ENCODE results near the gene CHST5. TPM values are rescaled to one million over a fixed set of nuclear protein-coding genes. Genes with fewer than 3 reads are reported as not detected.

Gene CHST5
- total and polyA plus RNA-seq, 4 donors = 0.09 to 1.3 (median 0.24) TPM; not detected in 1

DNA sequence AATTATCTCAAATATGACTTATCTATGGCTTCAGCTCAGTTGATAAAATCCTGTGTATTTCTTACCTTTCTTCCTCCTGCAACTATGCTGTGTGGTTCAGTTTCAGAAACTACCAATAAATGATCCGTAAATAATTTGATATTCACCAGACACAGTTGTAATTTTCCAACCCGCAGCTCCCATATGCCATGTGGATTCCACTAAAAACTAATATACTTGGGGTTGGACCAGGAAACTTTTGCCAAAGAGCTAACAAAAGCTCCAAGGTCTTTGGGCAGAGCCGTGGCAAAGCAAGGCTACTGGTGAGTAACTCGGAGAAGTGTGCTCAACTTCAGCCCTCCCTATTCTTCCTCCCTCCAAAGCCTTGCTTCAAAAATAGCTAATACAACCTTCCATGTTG is 38.4 kb downstream of the CHST5 start:
- H3K36me3 ChIP-seq (ENCODE audit: control insufficient read depth in 4 of 4, insufficient read depth in 4 of 4, low read length in 4 of 4) = no peaks in the 10 kb centered on the region
- DNase-seq (no peak), ATAC-seq (ENCODE audit: insufficient read depth, low FRiP score) (no peak)
- H3K27me3 ChIP-seq (ENCODE audit: control insufficient read depth in 3 of 3, insufficient read depth in 3 of 3, low read length in 2 of 3) = peaks cover 0 to 6% (median 4%) of the 10 kb centered on the region in 3 donors
- H3K4me3 ChIP-seq = no peak overlapping the region
- TF ChIP-seq, protein P1, sequence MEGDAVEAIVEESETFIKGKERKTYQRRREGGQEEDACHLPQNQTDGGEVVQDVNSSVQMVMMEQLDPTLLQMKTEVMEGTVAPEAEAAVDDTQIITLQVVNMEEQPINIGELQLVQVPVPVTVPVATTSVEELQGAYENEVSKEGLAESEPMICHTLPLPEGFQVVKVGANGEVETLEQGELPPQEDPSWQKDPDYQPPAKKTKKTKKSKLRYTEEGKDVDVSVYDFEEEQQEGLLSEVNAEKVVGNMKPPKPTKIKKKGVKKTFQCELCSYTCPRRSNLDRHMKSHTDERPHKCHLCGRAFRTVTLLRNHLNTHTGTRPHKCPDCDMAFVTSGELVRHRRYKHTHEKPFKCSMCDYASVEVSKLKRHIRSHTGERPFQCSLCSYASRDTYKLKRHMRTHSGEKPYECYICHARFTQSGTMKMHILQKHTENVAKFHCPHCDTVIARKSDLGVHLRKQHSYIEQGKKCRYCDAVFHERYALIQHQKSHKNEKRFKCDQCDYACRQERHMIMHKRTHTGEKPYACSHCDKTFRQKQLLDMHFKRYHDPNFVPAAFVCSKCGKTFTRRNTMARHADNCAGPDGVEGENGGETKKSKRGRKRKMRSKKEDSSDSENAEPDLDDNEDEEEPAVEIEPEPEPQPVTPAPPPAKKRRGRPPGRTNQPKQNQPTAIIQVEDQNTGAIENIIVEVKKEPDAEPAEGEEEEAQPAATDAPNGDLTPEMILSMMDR (IDR thresholded peaks at IDR 0.05; ENCODE audit: control extremely low read depth, extremely low read depth) = no peak
- H3K27ac ChIP-seq (ENCODE audit: low read depth in 1 of 2, low read length in 1 of 2) = no peak overlapping the region
- WGBS, 2 donors = 75 to 88% methylated on average over 4 of the region's 4 CpGs
- H3K9me3 ChIP-seq (ENCODE audit: control insufficient read depth in 4 of 4, insufficient read depth in 3 of 4, low read length in 3 of 4) = peaks cover 0 to 2% (median 0%) of the 10 kb centered on the region in 4 donors
- H3K4me1 ChIP-seq (ENCODE audit: control insufficient read depth in 5 of 5, insufficient read depth in 5 of 5, low read length in 5 of 5) = peaks cover 4 to 17% (median 7%) of the 10 kb centered on the region in 5 donors
- no peak overlapping the region for H3K9ac ChIP-seq (ENCODE audit: insufficient read depth in 1 of 2, low read length in 2 of 2)

DNA sequence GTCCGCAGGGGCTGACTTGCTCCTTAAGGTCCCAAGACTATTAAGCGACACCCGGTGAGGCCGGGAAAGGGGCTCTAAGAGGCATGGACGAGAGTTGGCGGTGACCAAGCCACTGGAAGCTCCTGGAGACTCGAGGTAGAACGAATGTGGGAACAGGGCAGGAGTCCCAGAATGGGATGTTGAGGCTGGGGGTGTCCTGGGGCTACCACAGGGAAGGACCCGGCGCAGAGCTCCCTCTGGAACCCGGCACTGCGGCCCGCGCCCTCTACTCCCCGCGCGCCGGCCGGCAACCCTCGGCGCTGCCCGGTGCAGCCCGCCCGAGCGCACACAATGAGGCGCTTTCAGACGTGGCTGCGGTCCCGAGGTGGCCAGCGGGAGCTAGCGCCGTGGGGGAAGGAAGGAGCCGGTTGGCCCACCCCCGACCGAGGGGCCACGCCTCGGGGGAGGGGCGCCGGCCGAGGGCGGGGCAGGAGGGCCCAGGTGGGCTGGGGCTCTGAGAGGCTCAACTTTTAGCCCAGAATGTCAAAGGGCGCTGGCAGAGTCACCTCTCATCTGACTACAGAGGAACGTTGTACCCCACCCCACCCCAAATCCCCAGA is 40.7 kb downstream of the CHST5 start, which contains the start of gene CHST6:
TSS of gene CHST6 (minus strand) at position 366 of the 599 bp plus-strand sequence. CDS start 15,613 bp downstream, outside the sequence.
- peak within 1 kb of the TSS in 1 of 2 donors; percentile 12 for H3K9ac ChIP-seq (ENCODE audit: insufficient read depth in 1 of 2, low read length in 2 of 2)
- peak; percentile 34 to 56 (median 54) for DNase-seq
- ATAC-seq (ENCODE audit: insufficient read depth, low FRiP score) = no peak

DNA sequence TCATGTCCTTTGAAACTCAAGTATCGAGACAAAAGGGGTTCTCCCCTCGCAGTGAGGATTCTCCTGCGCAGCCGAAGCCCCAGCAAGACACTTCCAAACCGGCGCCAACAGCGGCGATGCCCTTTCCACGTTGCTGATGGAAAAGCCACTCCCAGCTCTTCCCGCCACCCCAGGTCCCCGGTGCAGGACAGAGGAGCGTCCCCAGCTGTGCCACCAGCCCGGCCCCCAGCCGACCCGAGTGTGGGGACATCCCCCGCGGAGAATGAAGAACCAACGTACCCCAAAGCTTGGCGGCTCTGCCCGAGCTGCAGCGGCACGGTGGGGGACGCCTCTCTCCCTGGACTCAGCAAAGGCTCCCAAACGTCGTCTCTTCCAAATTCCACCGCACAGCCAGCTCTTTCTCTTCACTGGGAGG is 41.2 kb downstream of the CHST5 start:
- WGBS, 2 donors = 12% methylated on average over 26 of the region's 26 CpGs

More for the DNA sequence above, 40.7 kb downstream of the CHST5 start, which contains the start of gene CHST6:
- WGBS, 2 donors = 2 to 3% methylated on average over 38 to 43 of the region's 43 CpGs
- Histone ChIP-seq H3K36me3 (ENCODE audit: control insufficient read depth in 4 of 4, insufficient read depth in 4 of 4, low read length in 4 of 4) (no peaks in the 10 kb centered on the region), H3K27ac (ENCODE audit: low read depth in 1 of 2, low read length in 1 of 2) (no peak within 1 kb of the TSS), H3K4me1 (ENCODE audit: control insufficient read depth in 5 of 5, insufficient read depth in 5 of 5, low read length in 5 of 5) (peaks cover 0 to 17% (median 7%) of the 10 kb centered on the region in 5 donors), H3K9me3 (ENCODE audit: control insufficient read depth in 4 of 4, insufficient read depth in 3 of 4, low read length in 3 of 4) (peaks cover 0 to 2% (median 0%) of the 10 kb centered on the region in 4 donors), H3K4me3 (no peak within 1 kb of the TSS), H3K27me3 (ENCODE audit: control insufficient read depth in 3 of 3, insufficient read depth in 3 of 3, low read length in 2 of 3) (peaks cover 0 to 6% (median 4%) of the 10 kb centered on the region in 3 donors)
- TF ChIP-seq, protein P1 (IDR thresholded peaks at IDR 0.05; ENCODE audit: control extremely low read depth, extremely low read depth) = no peak

More for the DNA sequence above, 41.2 kb downstream of the CHST5 start:
- Histone ChIP-seq H3K9me3 (ENCODE audit: control insufficient read depth in 4 of 4, insufficient read depth in 3 of 4, low read length in 3 of 4) (peaks cover 0 to 2% (median 0%) of the 10 kb centered on the region in 4 donors), H3K4me1 (ENCODE audit: control insufficient read depth in 5 of 5, insufficient read depth in 5 of 5, low read length in 5 of 5) (peaks cover 0 to 17% (median 7%) of the 10 kb centered on the region in 5 donors), H3K36me3 (ENCODE audit: control insufficient read depth in 4 of 4, insufficient read depth in 4 of 4, low read length in 4 of 4) (no peaks in the 10 kb centered on the region), H3K4me3 (no peak overlapping the region), H3K27me3 (ENCODE audit: control insufficient read depth in 3 of 3, insufficient read depth in 3 of 3, low read length in 2 of 3) (peaks cover 0 to 6% (median 4%) of the 10 kb centered on the region in 3 donors), H3K27ac (ENCODE audit: low read depth in 1 of 2, low read length in 1 of 2) (no peak overlapping the region), H3K9ac (ENCODE audit: insufficient read depth in 1 of 2, low read length in 2 of 2) (peak overlapping the region in 1 of 2 donors; percentile 12)
- ATAC-seq (ENCODE audit: insufficient read depth, low FRiP score) (no peak), DNase-seq (peak in 1 of 3 donors; percentile 29)
- TF ChIP-seq, protein P1 (IDR thresholded peaks at IDR 0.05; ENCODE audit: control extremely low read depth, extremely low read depth) = no peak
